Measurements from ENCODE around the gene GTF2IRD1.

DNA sequence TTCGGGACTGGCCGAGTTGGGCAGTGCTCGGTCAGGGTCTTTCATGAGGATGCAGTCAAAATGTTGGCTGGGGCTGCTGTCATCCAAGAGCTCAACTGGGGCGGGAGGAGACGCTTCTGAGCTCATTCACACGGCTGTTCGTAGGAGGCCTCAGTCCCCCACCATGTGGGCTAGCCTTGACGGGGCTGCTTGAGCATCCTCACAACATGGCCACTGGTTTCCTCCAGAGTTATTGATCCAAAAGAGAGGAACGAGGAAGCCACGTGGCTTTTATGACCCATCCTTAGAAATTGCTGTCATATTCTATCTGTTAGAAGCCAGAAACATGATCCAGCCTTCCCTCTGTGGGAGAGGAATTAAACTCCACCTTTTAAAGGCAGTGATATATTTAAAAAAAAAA is 68.1 kb downstream of the GTF2IRD1 start:
- TF ChIP-seq CTCF (conservative IDR thresholded peaks at IDR 0.05; ENCODE audit: low read depth, low read length): no peak
- no peak for TF ChIP-seq EZH2 (IDR thresholded peaks at IDR 0.05; ENCODE audit: borderline replicate concordance, low read depth, low read length, poor library complexity, severe bottlenecking)

Data from A673 (cell line).